CD14-positive monocyte (primary cell): Measurements from ENCODE around the gene KCTD18. TPM values are rescaled to one million over a fixed set of nuclear protein-coding genes. Genes with fewer than 3 reads are reported as not detected.

Experiments used
- DNase-seq, 3 donors: peaks; one replicate each; pipeline ENCODE4 v3.0.0-alpha.2; 2011 to 2022
- H2AFZ ChIP-seq: 2 replicates; pipeline ENCODE4 v1.6.0; 2012; ENCODE audit warnings: mild to moderate bottlenecking, low read depth, low read length, inconsistent platforms; ENCODE audit not compliant: insufficient read depth, poor library complexity, severe bottlenecking
- H3K27ac ChIP-seq, 2 donors: 1 replicate in 1 of 2; 2 replicates in 1 of 2; pipeline ENCODE4 v1.5.1; 2012 to 2013; ENCODE audit warnings: low read length in 2 of 2, control low read depth in 1 of 2, inconsistent platforms in 1 of 2, low read depth in 1 of 2, mild to moderate bottlenecking in 1 of 2
- H3K27me3 ChIP-seq, 2 donors: one replicate each; pipeline versions ENCODE4 v1.6.0 to v1.6.1; 2011 to 2013; ENCODE audit warnings: low read length in 2 of 2; ENCODE audit not compliant: control insufficient read depth in 2 of 2, insufficient read depth in 2 of 2
- H3K36me3 ChIP-seq, 2 donors: replicated peaks in 1 of 2; 1 replicate in 1 of 2; 2 replicates in 1 of 2; pipeline versions ENCODE4 v1.5.1 to v1.6.1; 2012 to 2013; ENCODE audit warnings: low read length in 2 of 2, control low read depth in 1 of 2, inconsistent platforms in 1 of 2, mild to moderate bottlenecking in 1 of 2; ENCODE audit not compliant: insufficient read depth in 2 of 2, control insufficient read depth in 1 of 2
- H3K4me1 ChIP-seq, 2 donors: 1 replicate in 1 of 2; 2 replicates in 1 of 2; pipeline versions ENCODE4 v1.5.1 to v1.6.1; 2012 to 2013; ENCODE audit warnings: low read length in 2 of 2, control low read depth in 1 of 2, inconsistent platforms in 1 of 2, mild to moderate bottlenecking in 1 of 2, moderate library complexity in 1 of 2; ENCODE audit not compliant: insufficient read depth in 2 of 2, control insufficient read depth in 1 of 2
- H3K4me2 ChIP-seq: replicated peaks from 2 replicates; pipeline ENCODE3; 2012; ENCODE audit warnings: low read length, moderate library complexity, mild to moderate bottlenecking; ENCODE audit not compliant: poor library complexity, severe bottlenecking; ENCODE audit errors: extremely low read depth
- H3K4me3 ChIP-seq, 3 experiments: fragments of 200-600 bp in 1 of 3; sonication (generic) in 1 of 3; replicated peaks in 1 of 3; 1 replicate in 2 of 3; 2 replicates in 1 of 3; pipeline ENCODE4 v1.5.1; 2011 to 2013; ENCODE audit warnings: low read length in 3 of 3, mild to moderate bottlenecking in 3 of 3, control low read depth in 2 of 3, low read depth in 2 of 3, inconsistent platforms in 1 of 3, moderate library complexity in 1 of 3
- H3K79me2 ChIP-seq: 2 replicates; pipeline ENCODE4 v1.6.0; 2012; ENCODE audit warnings: mild to moderate bottlenecking, control low read depth, inconsistent platforms, low read length, moderate library complexity; ENCODE audit not compliant: insufficient read depth
- H3K9ac ChIP-seq: 2 replicates; pipeline ENCODE4 v1.6.0; 2017; ENCODE audit warnings: low read length, mild to moderate bottlenecking; ENCODE audit not compliant: insufficient read depth, poor library complexity, severe bottlenecking
- H3K9me3 ChIP-seq, 2 donors: replicated peaks in 1 of 2; 1 replicate in 1 of 2; 2 replicates in 1 of 2; pipeline versions ENCODE4 v1.5.1 to v1.6.1; 2012 to 2013; ENCODE audit warnings: low read length in 2 of 2, control low read depth in 1 of 2; ENCODE audit not compliant: control insufficient read depth in 1 of 2, insufficient read depth in 1 of 2
- H4K20me1 ChIP-seq: 2 replicates; pipeline ENCODE4 v1.6.0; 2012; ENCODE audit warnings: mild to moderate bottlenecking, low read length, control low read depth, moderate library complexity; ENCODE audit not compliant: insufficient read depth
- H3K27ac Mint-ChIP-seq, 7 donors: one replicate each; pipeline ENCODE4 v1.8.0; 2020; ENCODE audit warnings: mild to moderate bottlenecking in 7 of 7, mixed read lengths in 7 of 7, moderate library complexity in 6 of 7, inconsistent platforms in 2 of 7
- H3K27me3 Mint-ChIP-seq, 3 donors: one replicate each; pipeline ENCODE4 v1.8.0; 2021 to 2022; ENCODE audit warnings: low read depth in 3 of 3, mild to moderate bottlenecking in 3 of 3, mixed read lengths in 3 of 3, moderate library complexity in 3 of 3, inconsistent platforms in 1 of 3
- H3K36me3 Mint-ChIP-seq, 2 donors: one replicate each; pipeline ENCODE4 v1.8.0; 2020; ENCODE audit warnings: mixed read lengths in 2 of 2, inconsistent platforms in 1 of 2, mild to moderate bottlenecking in 1 of 2
- H3K4me1 Mint-ChIP-seq: one replicate; pipeline ENCODE4 v1.8.0; 2020; ENCODE audit warnings: mild to moderate bottlenecking, mixed read lengths
- H3K4me3 Mint-ChIP-seq, 2 donors: one replicate each; pipeline ENCODE4 v1.8.0; 2020; ENCODE audit warnings: mild to moderate bottlenecking in 2 of 2, mixed read lengths in 2 of 2, moderate library complexity in 1 of 2
- H3K9me3 Mint-ChIP-seq, 7 donors: one replicate each; pipeline ENCODE4 v1.8.0; 2020 to 2022; ENCODE audit warnings: mixed read lengths in 7 of 7, mild to moderate bottlenecking in 6 of 7, moderate library complexity in 6 of 7, inconsistent platforms in 2 of 7
- WGBS: methylation state at CpG from one replicate; pipeline ENCODE4 v1.1.5; 2013; ENCODE audit warnings: missing lambda C conversion rate; ENCODE audit not compliant: insufficient coverage; 5-methylcytosine and 5-hydroxymethylcytosine counted together
- intact Hi-C, 2 donors: fragments of 100-400 bp; cut with micrococcal nuclease; formaldehyde crosslinking; loops; one replicate each; pipeline versions ENCODE4 v1.15.0 to v1.15.1; 2023
- polyA plus RNA-seq, 3 donors: library from polyadenylated mRNA; depleted of rRNA in 1 of 3; unstranded in 2 of 3; stranded (reverse) in 1 of 3; fragments of 300-500 nt in 2 of 3; fragments of >200 nt in 1 of 3; fragmentation: Illumina TruSeq in 2 of 3; gene quantifications; 1 replicate in 2 of 3; 2 replicates in 1 of 3; pipeline ENCODE4 v1.2.3, GENCODE V29; 2012 to 2021
- TF ChIP-seq, protein P1 (sequence below): fragments of 200-600 bp; IDR thresholded peaks from one replicate; pipeline ENCODE4 v1.8.0; 2022; ENCODE audit warnings: antibody characterized with exemption, mild to moderate bottlenecking

The KCTD18 gene
- polyA plus RNA-seq, 3 donors = 9.7 to 14.6 (median 11.8) TPM

DNA sequence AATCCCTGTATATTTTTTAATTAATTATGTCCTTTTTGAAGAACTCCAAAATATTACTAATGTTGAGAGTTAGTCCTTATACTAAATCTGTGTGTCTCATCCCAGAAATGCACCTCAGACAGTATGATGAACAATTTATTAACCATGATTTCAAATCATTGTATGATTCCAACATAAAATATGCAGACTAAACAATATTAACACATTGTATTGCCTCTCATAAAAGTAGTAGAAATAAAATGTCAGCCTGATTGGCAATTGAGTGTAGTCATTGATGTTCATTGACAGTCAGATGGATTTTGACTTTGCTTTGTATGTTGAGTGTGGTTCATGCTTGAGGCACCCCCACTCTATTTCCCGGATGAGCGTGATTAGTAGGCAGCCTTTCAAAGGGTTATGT, 57.5 kb downstream of the KCTD18 start:
- TF ChIP-seq, protein P1, sequence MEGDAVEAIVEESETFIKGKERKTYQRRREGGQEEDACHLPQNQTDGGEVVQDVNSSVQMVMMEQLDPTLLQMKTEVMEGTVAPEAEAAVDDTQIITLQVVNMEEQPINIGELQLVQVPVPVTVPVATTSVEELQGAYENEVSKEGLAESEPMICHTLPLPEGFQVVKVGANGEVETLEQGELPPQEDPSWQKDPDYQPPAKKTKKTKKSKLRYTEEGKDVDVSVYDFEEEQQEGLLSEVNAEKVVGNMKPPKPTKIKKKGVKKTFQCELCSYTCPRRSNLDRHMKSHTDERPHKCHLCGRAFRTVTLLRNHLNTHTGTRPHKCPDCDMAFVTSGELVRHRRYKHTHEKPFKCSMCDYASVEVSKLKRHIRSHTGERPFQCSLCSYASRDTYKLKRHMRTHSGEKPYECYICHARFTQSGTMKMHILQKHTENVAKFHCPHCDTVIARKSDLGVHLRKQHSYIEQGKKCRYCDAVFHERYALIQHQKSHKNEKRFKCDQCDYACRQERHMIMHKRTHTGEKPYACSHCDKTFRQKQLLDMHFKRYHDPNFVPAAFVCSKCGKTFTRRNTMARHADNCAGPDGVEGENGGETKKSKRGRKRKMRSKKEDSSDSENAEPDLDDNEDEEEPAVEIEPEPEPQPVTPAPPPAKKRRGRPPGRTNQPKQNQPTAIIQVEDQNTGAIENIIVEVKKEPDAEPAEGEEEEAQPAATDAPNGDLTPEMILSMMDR = no peak
- Histone ChIP-seq H3K79me2 (no peaks in the 10 kb centered on the region), H2AFZ (no peak overlapping the region), H4K20me1 (no peaks in the 10 kb centered on the region), H3K9me3 (no peaks in the 10 kb centered on the region), H3K4me1 (peaks cover 34 to 50% of the 10 kb centered on the region in 2 donors), H3K4me2 (no peak overlapping the region), H3K9ac (no peak overlapping the region), H3K4me3 (no peak overlapping the region), H3K27ac (no peak overlapping the region), H3K36me3 (no peaks in the 10 kb centered on the region), H3K27me3 (no peaks in the 10 kb centered on the region)
- Mint-ChIP-seq H3K27ac (no peak overlapping the region), H3K27me3 (no peaks in the 10 kb centered on the region), H3K9me3 (peaks cover 0 to 3% (median 0%) of the 10 kb centered on the region in 7 donors), H3K4me1 (peaks cover 50% of the 10 kb centered on the region), H3K4me3 (no peak overlapping the region), H3K36me3 (no peaks in the 10 kb centered on the region)
- DNase-seq = no peak
- intact Hi-C loops = no loop called here
- no CpG with 5 or more reads among the region's 2 CpGs for WGBS

DNA sequence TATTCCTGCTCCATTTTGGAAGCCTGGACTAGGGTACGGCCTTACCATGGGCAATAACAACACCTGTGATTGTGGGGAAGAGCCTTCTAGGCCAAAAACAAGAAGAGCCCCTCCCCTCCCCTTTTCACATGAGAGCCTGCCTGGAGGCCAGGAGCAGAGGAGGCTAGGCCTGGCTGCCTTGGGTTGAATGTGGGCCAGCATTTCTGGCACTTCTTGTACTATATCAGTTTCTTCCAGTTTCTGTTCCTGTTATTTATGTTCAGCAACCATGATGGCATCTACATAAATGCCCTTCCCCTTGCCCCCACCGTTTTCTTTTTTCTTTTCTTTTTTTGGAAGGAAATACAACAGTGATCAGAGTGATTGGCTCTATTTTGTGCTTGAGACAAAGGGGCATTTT, 58.4 kb downstream of the KCTD18 start:
- TF ChIP-seq, protein P1 = no peak
- H3K27me3 Mint-ChIP-seq = no peaks in the 10 kb centered on the region
- H3K4me1 Mint-ChIP-seq = peaks cover 41% of the 10 kb centered on the region
- intact Hi-C loops = no loop called here
- Histone ChIP-seq H4K20me1 (no peaks in the 10 kb centered on the region), H3K4me3 (no peak overlapping the region), H3K79me2 (no peaks in the 10 kb centered on the region), H3K4me1 (peaks cover 29 to 43% of the 10 kb centered on the region in 2 donors), H3K27ac (peak overlapping the region in 1 of 2 donors; percentile 29), H3K9me3 (no peaks in the 10 kb centered on the region), H3K36me3 (no peaks in the 10 kb centered on the region), H3K4me2 (no peak overlapping the region), H3K9ac (no peak overlapping the region), H2AFZ (no peak overlapping the region), H3K27me3 (no peaks in the 10 kb centered on the region)
- WGBS = no CpG with 5 or more reads among the region's 2 CpGs
- peaks cover 0 to 2% of the 10 kb centered on the region in 2 donors for H3K36me3 Mint-ChIP-seq
- H3K27ac Mint-ChIP-seq = peak overlapping the region in 2 of 7 donors; percentile 27
- peaks cover 0 to 3% (median 0%) of the 10 kb centered on the region in 7 donors for H3K9me3 Mint-ChIP-seq
- no peak overlapping the region for H3K4me3 Mint-ChIP-seq
- DNase-seq = no peak
